Gastroesophageal sphincter (tissue), 4 donors: Measurements from ENCODE around the gene GUCY1A1. TPM values are rescaled to one million over a fixed set of nuclear protein-coding genes. Genes with fewer than 3 reads are reported as not detected.

Experiments
- ATAC-seq: fragments of 150-250 bp; one replicate; pipeline ENCODE4 v1.9.1; 2016; ENCODE audit warnings: mild to moderate bottlenecking, moderate library complexity
- H3K27ac ChIP-seq, 4 donors: fragments of 200-600 bp; sonication (generic) in 3 of 4; 1 replicate in 3 of 4; 2 replicates in 1 of 4; pipeline ENCODE4 v1.5.1; 2016 to 2019
- H3K27me3 ChIP-seq: fragments of 200-600 bp; sonication (generic); one replicate; pipeline ENCODE4 v1.5.1; 2019
- H3K36me3 ChIP-seq, 2 donors: fragments of 200-600 bp; sonication (generic); one replicate each; pipeline ENCODE4 v1.5.1; 2019; ENCODE audit warnings: control low read depth in 1 of 2
- H3K4me1 ChIP-seq, 3 donors: fragments of 200-600 bp; sonication (generic); 1 replicate in 2 of 3; 2 replicates in 1 of 3; pipeline ENCODE4 v1.5.1; 2016 to 2019; ENCODE audit warnings: control low read depth in 2 of 3
- H3K4me3 ChIP-seq, 2 donors: fragments of 200-600 bp; sonication (generic); one replicate each; pipeline ENCODE4 v1.5.1; 2019; ENCODE audit warnings: mild to moderate bottlenecking in 1 of 2, moderate library complexity in 1 of 2
- H3K9me3 ChIP-seq, 3 donors: fragments of 200-600 bp; sonication (generic); one replicate each; pipeline ENCODE4 v1.5.1; 2017 to 2019; ENCODE audit warnings: control low read depth in 2 of 3
- CTCF ChIP-seq, 4 experiments: fragments of 200-600 bp in 2 of 4; fragments of 450-650 bp in 2 of 4; sonication (generic) in 1 of 4; IDR thresholded peaks; one replicate each; pipeline ENCODE4 v1.5.1; 2017 to 2019; ENCODE audit warnings: antibody characterized with exemption in 4 of 4, mild to moderate bottlenecking in 2 of 4, moderate library complexity in 2 of 4
- EP300 ChIP-seq: sonication (generic); formaldehyde crosslinking; IDR thresholded peaks from one replicate; pipeline ENCODE4 v1.6.1; 2017; ENCODE audit warnings: antibody characterized with exemption, mild to moderate bottlenecking
- POLR2A ChIP-seq, 2 donors: fragments of 450-650 bp; IDR thresholded peaks; one replicate each; pipeline ENCODE4 v1.6.1; 2017; ENCODE audit warnings: antibody characterized with exemption in 2 of 2, mild to moderate bottlenecking in 2 of 2, moderate library complexity in 1 of 2
- POLR2AphosphoS5 ChIP-seq: sonication (generic); formaldehyde crosslinking; IDR thresholded peaks from one replicate; pipeline ENCODE4 v1.6.1; 2017; ENCODE audit warnings: antibody characterized with exemption
- WGBS, 2 donors: methylation state at CpG; one replicate each; pipeline ENCODE4 v1.1.5; 2018; ENCODE audit warnings: low coverage in 1 of 2; 5-methylcytosine and 5-hydroxymethylcytosine counted together
- total RNA-seq, 4 donors: library from RNA; depleted of rRNA; stranded (reverse); fragments of >200 nt; gene quantifications; one replicate each; pipeline ENCODE4 v1.1.0, GENCODE V29; 2016

The GUCY1A1 gene
- total RNA-seq, 4 donors from 2014 or later: 69.4 to 196 (median 144) TPM

GRCh38 chr4:155681886-155682285, 15.2 kb downstream of the GUCY1A1 start:
- H3K36me3 ChIP-seq: no peaks in the 10 kb centered on the region
- peaks cover 0 to 49% (median 5%) of the 10 kb centered on the region in 3 donors for H3K4me1 ChIP-seq
- WGBS, 2 donors: 42 to 60% methylated on average over 3 of the region's 3 CpGs
- H3K27me3 ChIP-seq: no peaks in the 10 kb centered on the region
- TF ChIP-seq POLR2A (IDR thresholded peaks at IDR 0.05) (no peak), CTCF (IDR thresholded peaks at IDR 0.05) (no peak), EP300 (no peak), POLR2AphosphoS5 (no peak)
- no peak overlapping the region for H3K4me3 ChIP-seq
- H3K9me3 ChIP-seq: no peaks in the 10 kb centered on the region
- peak overlapping the region in 1 of 4 donors; percentile 28 for H3K27ac ChIP-seq
- no peak for ATAC-seq

- no peaks in the 10 kb centered on the region for H3K27me3 ChIP-seq
- WGBS, 2 donors: 25 to 34% methylated on average over 2 of the region's 2 CpGs
- no peaks in the 10 kb centered on the region for H3K9me3 ChIP-seq
- ATAC-seq: no peak
- peaks cover 0 to 52% (median 5%) of the 10 kb centered on the region in 3 donors for H3K4me1 ChIP-seq
- H3K27ac ChIP-seq: peak overlapping the region in 1 of 4 donors; percentile 28
- no peaks in the 10 kb centered on the region for H3K36me3 ChIP-seq
- H3K4me3 ChIP-seq: no peak overlapping the region
- no peak for TF ChIP-seq CTCF (IDR thresholded peaks at IDR 0.05)
- no peak for TF ChIP-seq POLR2AphosphoS5
- TF ChIP-seq POLR2A (IDR thresholded peaks at IDR 0.05): no peak
- TF ChIP-seq EP300: no peak
Observed at GRCh38 chr4:155684423-155684822, 17.8 kb downstream of the GUCY1A1 start.

GRCh38 chr4:155684892-155685541, 18.4 kb downstream of the GUCY1A1 start:
- H3K27ac ChIP-seq: no peak overlapping the region
- H3K4me3 ChIP-seq: no peak overlapping the region
- H3K27me3 ChIP-seq: no peaks in the 10 kb centered on the region
- WGBS, 2 donors: 89 to 100% methylated on average over 1 of the region's 1 CpG
- TF ChIP-seq POLR2AphosphoS5 (no peak), POLR2A (IDR thresholded peaks at IDR 0.05) (no peak), CTCF (IDR thresholded peaks at IDR 0.05) (no peak), EP300 (no peak)
- peaks cover 0 to 57% (median 5%) of the 10 kb centered on the region in 3 donors for H3K4me1 ChIP-seq
- H3K9me3 ChIP-seq: no peaks in the 10 kb centered on the region
- no peaks in the 10 kb centered on the region for H3K36me3 ChIP-seq
- no peak for ATAC-seq

- no peak for ATAC-seq
- no peak overlapping the region for H3K4me3 ChIP-seq
- H3K27me3 ChIP-seq: no peaks in the 10 kb centered on the region
- H3K36me3 ChIP-seq: no peaks in the 10 kb centered on the region
- H3K9me3 ChIP-seq: no peaks in the 10 kb centered on the region
- 85 to 95% methylated on average over 4 to 5 of the region's 6 CpGs for WGBS, 2 donors
- TF ChIP-seq CTCF (IDR thresholded peaks at IDR 0.05): no peak
- no peak for TF ChIP-seq EP300
- no peak for TF ChIP-seq POLR2AphosphoS5
- TF ChIP-seq POLR2A (IDR thresholded peaks at IDR 0.05): no peak
- no peak overlapping the region for H3K27ac ChIP-seq
- H3K4me1 ChIP-seq: peaks cover 0 to 46% (median 5%) of the 10 kb centered on the region in 3 donors
Observed at GRCh38 chr4:155687380-155687982, 20.8 kb downstream of the GUCY1A1 start.

- H3K36me3 ChIP-seq: no peaks in the 10 kb centered on the region
- WGBS, 2 donors: 100% methylated on average over 1 of the region's 1 CpG; no CpG with 5 or more reads in 1 of the 2 donors
- peaks cover 0 to 54% (median 5%) of the 10 kb centered on the region in 3 donors for H3K4me1 ChIP-seq
- no peak overlapping the region for H3K4me3 ChIP-seq
- no peaks in the 10 kb centered on the region for H3K9me3 ChIP-seq
- H3K27me3 ChIP-seq: no peaks in the 10 kb centered on the region
- no peak for ATAC-seq
- TF ChIP-seq POLR2A (IDR thresholded peaks at IDR 0.05) (no peak), EP300 (no peak), POLR2AphosphoS5 (no peak), CTCF (IDR thresholded peaks at IDR 0.05) (no peak)
- no peak overlapping the region for H3K27ac ChIP-seq
Observed at GRCh38 chr4:155688211-155688610, 21.6 kb downstream of the GUCY1A1 start.
